HepG2 (cell line): ENCODE data around the gene ABCG4. TPM values are rescaled to one million over a fixed set of nuclear protein-coding genes. Genes with fewer than 3 reads are reported as not detected.
A peak's percentile ranks its signal among the peaks of the same experiment; 100 is the strongest.

Source experiments
- ATAC-seq: fragments of 200-7000 bp; cut with Tn5 transposase; 3 replicates; pipeline ENCODE4 v1.9.1; 2020; ENCODE audit warnings: mild to moderate bottlenecking, moderate library complexity
- BruUV-seq: library from RNA; stranded (reverse); fragments of 400-500 nt; replicated peaks from 2 replicates; lab custom pipeline; 2021; lab: Mats Ljungman, UMichigan
- CTCF ChIA-PET: fragments of 300-600 bp; formaldehyde crosslinking; extraction: SDS; loops from one replicate; lab custom pipeline; 2021; ENCODE audit warnings: low total read pairs, inconsistent platforms, low intra/inter-chr PET ratio; lab: Yijun Ruan, JAX
- POLR2A ChIA-PET: fragments of 350-600 bp; sonication (Branson Sonifier 250); formaldehyde crosslinking; loops from one replicate; lab custom pipeline; 2020; ENCODE audit warnings: antibody characterized with exemption, inconsistent platforms; lab: Yijun Ruan, JAX
- DNase-seq: peaks from one replicate; pipeline ENCODE4 v3.0.0-alpha.2; 2015; ENCODE audit warnings: low spot score
- FAIRE-seq: peaks from 3 replicates; lab custom pipeline; 2011; peaks lifted over from hg19 to GRCh38; lab: Jason Lieb, UNC
- H2AFZ ChIP-seq: one replicate; pipeline ENCODE4 v1.6.1; 2011; ENCODE audit warnings: low read length, inconsistent platforms
- H3K27ac ChIP-seq: fragments of 300-600 bp; 3 replicates; pipeline ENCODE4 v1.8.0; 2011; ENCODE audit warnings: mixed run types, mild to moderate bottlenecking, mixed read lengths, low read length, inconsistent platforms; ENCODE audit not compliant: insufficient read depth; ENCODE audit errors: extremely low read length
- H3K27me3 ChIP-seq, 2 experiments: fragments of 200-600 bp in 1 of 2; 2 replicates in 1 of 2; 3 replicates in 1 of 2; pipeline versions ENCODE4 v1.6.0 to v1.8.0; 2011; ENCODE audit warnings: low read length in 2 of 2, mild to moderate bottlenecking in 2 of 2, moderate library complexity in 2 of 2, inconsistent platforms in 1 of 2; ENCODE audit not compliant: insufficient read depth in 2 of 2, control insufficient read depth in 1 of 2
- H3K36me3 ChIP-seq, 2 experiments: fragments of 200-600 bp in 1 of 2; replicated peaks in 1 of 2; 2 replicates in 1 of 2; 3 replicates in 1 of 2; pipeline versions ENCODE4 v1.5.1 to v1.8.0; 2011; ENCODE audit warnings: low read length in 2 of 2, inconsistent platforms in 1 of 2; ENCODE audit not compliant: insufficient read depth in 2 of 2, control insufficient read depth in 1 of 2
- H3K4me1 ChIP-seq: 2 replicates; pipeline ENCODE4 v1.5.1; 2012; ENCODE audit warnings: low read length, inconsistent platforms; ENCODE audit not compliant: insufficient read depth
- H3K4me2 ChIP-seq: 2 replicates; pipeline ENCODE4 v1.6.0; 2011; ENCODE audit warnings: low read depth, low read length, inconsistent platforms
- H3K4me3 ChIP-seq, 3 experiments: fragments of 200-600 bp in 1 of 3; sonication (generic), shearing (Covaris generic) in 1 of 3; replicated peaks in 1 of 3; 2 replicates each; pipeline ENCODE4 v1.5.1; 2011 to 2016; ENCODE audit warnings: low read length in 3 of 3, inconsistent platforms in 2 of 3, low read depth in 2 of 3, mild to moderate bottlenecking in 2 of 3, control low read depth in 1 of 3, mixed read lengths in 1 of 3; ENCODE audit not compliant: insufficient read depth in 1 of 3
- H3K79me2 ChIP-seq: one replicate; pipeline ENCODE4 v1.6.1; 2011; ENCODE audit warnings: low read length, inconsistent platforms; ENCODE audit not compliant: insufficient read depth
- H3K9ac ChIP-seq: 2 replicates; pipeline ENCODE4 v1.6.0; 2011; ENCODE audit warnings: mild to moderate bottlenecking, low read depth, low read length, inconsistent platforms; ENCODE audit not compliant: insufficient read depth
- H3K9me3 ChIP-seq: 2 replicates; pipeline ENCODE4 v1.5.1; 2012; ENCODE audit warnings: mild to moderate bottlenecking, low read length
- H4K20me1 ChIP-seq: 2 replicates; pipeline ENCODE4 v1.6.0; 2011; ENCODE audit warnings: inconsistent platforms, mild to moderate bottlenecking, low read length, moderate library complexity; ENCODE audit not compliant: insufficient read depth
- ATRX ChIP-seq: sonication (generic); formaldehyde crosslinking; IDR thresholded peaks from 2 replicates; pipeline ENCODE4 v1.4.0; 2020; ENCODE audit warnings: missing genetic modification reagents, borderline replicate concordance
- BRD4 ChIP-seq: sonication (generic); formaldehyde crosslinking; IDR thresholded peaks from 2 replicates; pipeline ENCODE4 v1.4.0; 2020; ENCODE audit warnings: missing genetic modification reagents
- FOXJ3 ChIP-seq: sonication (generic); formaldehyde crosslinking; IDR thresholded peaks from 2 replicates; pipeline ENCODE4 v1.4.0; 2020; ENCODE audit warnings: missing genetic modification reagents, mild to moderate bottlenecking, borderline replicate concordance
- HOXA5 ChIP-seq: sonication (generic); formaldehyde crosslinking; IDR thresholded peaks from 2 replicates; pipeline ENCODE4 v1.4.0; 2020; ENCODE audit warnings: missing genetic modification reagents
- JUND ChIP-seq: sonication (generic); formaldehyde crosslinking; IDR thresholded peaks from 2 replicates; pipeline ENCODE4 v1.8.0; 2022; ENCODE audit warnings: mild to moderate bottlenecking, missing genetic modification reagents
- MXI1 ChIP-seq: IDR thresholded peaks from 3 replicates; pipeline ENCODE4 v1.6.1; 2012; ENCODE audit warnings: low read depth, low read length, inconsistent platforms, borderline replicate concordance
- NCOR1 ChIP-seq: fragments of 200-600 bp; sonication (generic); IDR thresholded peaks from 2 replicates; pipeline ENCODE4 v1.7.0; 2017; ENCODE audit warnings: antibody characterized with exemption, low read length, borderline replicate concordance
- PCBP1 ChIP-seq: fragments of 200-400 bp; formaldehyde crosslinking; IDR thresholded peaks from 2 replicates; pipeline ENCODE4 v1.6.1; 2017; ENCODE audit warnings: mild to moderate bottlenecking, low read depth, low read length, borderline replicate concordance
- RBM39 ChIP-seq: fragments of 200-400 bp; formaldehyde crosslinking; IDR thresholded peaks from one replicate; pipeline ENCODE4 v1.6.1; 2018; ENCODE audit warnings: antibody characterized with exemption, mild to moderate bottlenecking, low read depth, low read length; ENCODE audit not compliant: poor library complexity, severe bottlenecking
- SKI ChIP-seq: fragments of 450-650 bp; IDR thresholded peaks from one replicate; pipeline ENCODE4 v1.6.1; 2018; ENCODE audit warnings: mild to moderate bottlenecking; ENCODE audit not compliant: partially characterized antibody
- SMYD3 ChIP-seq: sonication (generic); formaldehyde crosslinking; IDR thresholded peaks from 2 replicates; pipeline ENCODE4 v1.8.1; 2023; ENCODE audit warnings: mild to moderate bottlenecking, missing genetic modification reagents
- SP4 ChIP-seq: sonication (generic); formaldehyde crosslinking; IDR thresholded peaks from 2 replicates; pipeline ENCODE4 v1.8.1; 2023; ENCODE audit warnings: mild to moderate bottlenecking, missing genetic modification reagents
- SRF ChIP-seq: IDR thresholded peaks from 2 replicates; pipeline ENCODE4 v1.6.1; 2011; ENCODE audit warnings: mild to moderate bottlenecking, low read depth, low read length, moderate library complexity
- ZBTB7B ChIP-seq: sonication (generic); formaldehyde crosslinking; IDR thresholded peaks from 2 replicates; pipeline ENCODE4 v1.4.0; 2020; ENCODE audit warnings: missing genetic modification reagents
- ZNF326 ChIP-seq: sonication (generic); formaldehyde crosslinking; IDR thresholded peaks from 2 replicates; pipeline ENCODE4 v1.4.0; 2020; ENCODE audit warnings: missing genetic modification reagents, borderline replicate concordance
- ZNF350 ChIP-seq: sonication (generic); formaldehyde crosslinking; IDR thresholded peaks from 2 replicates; pipeline ENCODE4 v1.4.0; 2020; ENCODE audit warnings: mild to moderate bottlenecking, low read depth, missing genetic modification reagents, borderline replicate concordance
- ZNF720 ChIP-seq: sonication (generic); formaldehyde crosslinking; IDR thresholded peaks from 2 replicates; pipeline ENCODE4 v1.4.0; 2020; ENCODE audit warnings: missing genetic modification reagents
- ZNF746 ChIP-seq: sonication (generic); formaldehyde crosslinking; IDR thresholded peaks from 2 replicates; pipeline ENCODE4 v1.8.0; 2022; ENCODE audit warnings: mild to moderate bottlenecking, missing genetic modification reagents
- ZNF788 ChIP-seq: sonication (generic); formaldehyde crosslinking; IDR thresholded peaks from 2 replicates; pipeline ENCODE4 v1.5.0; 2020; ENCODE audit warnings: mild to moderate bottlenecking, missing genetic modification reagents, borderline replicate concordance
- WGBS: methylation state at CpG from one replicate; pipeline ENCODE4 v1.1.6; 2017; ENCODE audit warnings: low lambda C conversion rate; 5-methylcytosine and 5-hydroxymethylcytosine counted together
- in situ Hi-C: cut with HindIII; loops from 2 replicates; pipeline ENCODE4 v1.10.0; 2017; ENCODE audit warnings: low pct_unique_long_range_greater_than_20kb; ENCODE audit not compliant: extremely low pct_ligation_motif_present
- intact Hi-C: fragments of 100-400 bp; cut with micrococcal nuclease; formaldehyde crosslinking; loops from one replicate; pipeline ENCODE4 v1.10.0; 2022; ENCODE audit not compliant: unreplicated experiment
- polyA plus RNA-seq, 8 experiments: library from polyadenylated mRNA; depleted of rRNA in 3 of 8; stranded (reverse) in 7 of 8; unstranded in 1 of 8; fragments of >200 nt; fragmentation: Illumina TruSeq in 4 of 8; extraction: Trizol in 4 of 8; gene quantifications; 2 replicates each; pipeline versions ENCODE4 v1.2.1 to v1.2.3, GENCODE V29; 2011 to 2016; ENCODE audit warnings: low read depth in 4 of 8, missing spikeins in 1 of 8, mixed read lengths in 1 of 8; ENCODE audit not compliant: insufficient read depth in 1 of 8
- total RNA-seq, 5 experiments: library from RNA; depleted of rRNA; stranded (reverse); fragments of >200 nt; fragmentation: Illumina TruSeq; extraction: Trizol; gene quantifications; 2 replicates each; pipeline ENCODE4 v1.2.3, GENCODE V29; 2016; ENCODE audit warnings: low read depth in 1 of 5
- TF ChIP-seq, protein P1 (sequence below): sonication (generic); formaldehyde crosslinking; IDR thresholded peaks from 2 replicates; pipeline ENCODE4 v1.4.0; 2020; ENCODE audit warnings: missing genetic modification reagents, borderline replicate concordance
- TF ChIP-seq, protein P2 (sequence below): sonication (generic); formaldehyde crosslinking; IDR thresholded peaks from 2 replicates; pipeline ENCODE4 v1.4.0; 2020; ENCODE audit warnings: missing genetic modification reagents

Gene ABCG4
- total and polyA plus RNA-seq, 2 of the 13 experiments (the other 11 are each of a cell fraction or from before 2014, with no cell fraction given) = not detected

DNA sequence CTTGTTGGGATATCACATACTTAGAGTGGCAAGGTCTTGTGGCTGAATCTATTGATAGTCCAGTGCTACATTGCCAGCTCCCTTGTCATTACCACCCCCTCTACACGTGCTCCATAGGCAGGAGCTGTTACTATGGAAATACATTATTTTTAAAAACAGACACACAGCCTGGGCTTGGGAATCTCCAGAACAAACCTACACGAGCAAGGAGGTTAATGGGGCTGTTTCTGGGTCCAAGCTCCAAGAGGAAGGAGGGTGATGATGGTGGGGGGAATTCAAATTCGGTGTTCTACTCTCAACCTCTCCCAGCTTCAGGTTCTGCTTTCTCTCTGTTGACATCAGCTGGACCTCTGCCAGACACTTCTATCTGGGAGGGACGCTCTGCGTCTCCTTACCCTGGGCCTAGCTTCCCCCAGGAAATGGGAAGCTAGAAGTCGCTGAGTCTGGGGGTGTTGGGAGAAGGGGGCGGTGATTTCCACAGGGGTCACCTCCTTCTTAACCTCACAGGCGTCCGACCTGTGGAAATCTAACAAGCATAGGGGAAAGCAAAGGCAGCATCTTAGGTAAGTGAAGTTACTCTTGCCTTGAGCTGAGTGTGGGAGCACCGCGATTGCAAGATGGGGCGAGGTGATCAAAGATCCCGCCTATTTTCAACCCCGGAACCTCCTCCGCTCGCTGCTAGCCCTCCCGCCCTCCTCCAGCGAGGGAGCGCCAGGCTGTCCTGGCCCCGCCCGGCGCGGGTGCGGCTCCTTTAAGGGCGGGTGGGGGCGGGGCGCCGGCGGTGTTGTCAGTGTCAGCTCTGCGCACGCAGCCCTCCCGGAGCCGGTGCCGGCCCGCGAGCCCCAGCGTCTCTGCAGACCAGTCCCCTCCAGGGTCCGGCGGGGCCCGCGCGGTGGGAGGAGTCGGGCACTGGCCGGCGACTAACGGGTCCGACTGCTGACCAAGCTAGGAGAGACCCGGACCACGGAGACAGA is 42.0 kb upstream of the ABCG4 start, which contains the start of gene C2CD2L:
Gene C2CD2L (plus strand): TSS at position 781 of the 974 bp plus-strand sequence. CDS start 398 bp downstream, outside the sequence.
- H4K20me1 ChIP-seq = no peaks in the 10 kb centered on the region
- peak within 1 kb of the TSS; percentile 68 to 86 (median 85) for H3K4me3 ChIP-seq
- no peaks in the 10 kb centered on the region for H3K79me2 ChIP-seq
- peak within 1 kb of the TSS; percentile 99 for H3K4me2 ChIP-seq
- peak within 1 kb of the TSS; percentile 69 for H3K27ac ChIP-seq
- no peaks in the 10 kb centered on the region for H3K9me3 ChIP-seq
- H3K4me1 ChIP-seq = peaks cover 42% of the 10 kb centered on the region
- peak; percentile 68 for DNase-seq
- H3K27me3 ChIP-seq = no peaks in the 10 kb centered on the region; a peak in 1 of 5 replicates
- H3K36me3 ChIP-seq = peaks cover 1 to 14% of the 10 kb centered on the region in 2 experiments; a peak in 3 of 5 replicates
- CTCF ChIA-PET = no interaction called here
- intact Hi-C loops (loop anchor here (5.0 kb wide), 1 partner anchor 90 kb away; no protein-coding TSS in a partner anchor), in situ Hi-C loops (no loop called here)
- H3K9ac ChIP-seq = peak within 1 kb of the TSS; percentile 77
- peak; percentile 4 for FAIRE-seq
- H2AFZ ChIP-seq = peak within 1 kb of the TSS; percentile 22
- POLR2A ChIA-PET = interaction anchor here (0.7 to 4.2 kb wide), 14 partner anchors 11 to 314 kb away, joined by 3 to 75 read pairs (median 4); partner anchors contain the start of genes HINFP, HMBS, NLRX1 and RPS25
- no TSS peak for BruUV-seq
- ATAC-seq = peak; percentile 81
- WGBS = 5% methylated on average over 12 of the region's 49 CpGs
- no peak; the same call in 1 of the 2 replicates for TF ChIP-seq NCOR1
- peak; percentile 55 for TF ChIP-seq RBM39
- TF ChIP-seq MXI1 = peak; percentile 40; the same call in 1 of the 3 replicates
- 0 out of 2 replicates have a peak, but pooled peaks have one; percentile 30 for TF ChIP-seq BRD4
- 0 out of 2 replicates have a peak, but pooled peaks have one; percentile 33 for TF ChIP-seq SP4 (CRISPR knock-in tag)
- 0 out of 2 replicates have a peak, but pooled peaks have one; percentile 37 for TF ChIP-seq FOXJ3 (CRISPR knock-in tag)
- peak; percentile 25; the same call in 1 of the 2 replicates for TF ChIP-seq ZNF746 (CRISPR knock-in tag)
- no peak for TF ChIP-seq JUND
- TF ChIP-seq, protein P1, sequence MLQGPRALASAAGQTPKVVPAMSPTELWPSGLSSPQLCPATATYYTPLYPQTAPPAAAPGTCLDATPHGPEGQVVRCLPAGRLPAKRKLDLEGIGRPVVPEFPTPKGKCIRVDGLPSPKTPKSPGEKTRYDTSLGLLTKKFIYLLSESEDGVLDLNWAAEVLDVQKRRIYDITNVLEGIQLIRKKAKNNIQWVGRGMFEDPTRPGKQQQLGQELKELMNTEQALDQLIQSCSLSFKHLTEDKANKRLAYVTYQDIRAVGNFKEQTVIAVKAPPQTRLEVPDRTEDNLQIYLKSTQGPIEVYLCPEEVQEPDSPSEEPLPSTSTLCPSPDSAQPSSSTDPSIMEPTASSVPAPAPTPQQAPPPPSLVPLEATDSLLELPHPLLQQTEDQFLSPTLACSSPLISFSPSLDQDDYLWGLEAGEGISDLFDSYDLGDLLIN = no peak
- TF ChIP-seq SRF = no peak
- TF ChIP-seq ATRX = no peak
- TF ChIP-seq HOXA5 (CRISPR knock-in tag) = peak; percentile 71; the same call in 1 of the 2 replicates
- TF ChIP-seq PCBP1 = no peak
- TF ChIP-seq SMYD3 (CRISPR knock-in tag) = no peak
- TF ChIP-seq ZNF350 = peak; percentile 44; the same call in 1 of the 2 replicates
- TF ChIP-seq, protein P2, sequence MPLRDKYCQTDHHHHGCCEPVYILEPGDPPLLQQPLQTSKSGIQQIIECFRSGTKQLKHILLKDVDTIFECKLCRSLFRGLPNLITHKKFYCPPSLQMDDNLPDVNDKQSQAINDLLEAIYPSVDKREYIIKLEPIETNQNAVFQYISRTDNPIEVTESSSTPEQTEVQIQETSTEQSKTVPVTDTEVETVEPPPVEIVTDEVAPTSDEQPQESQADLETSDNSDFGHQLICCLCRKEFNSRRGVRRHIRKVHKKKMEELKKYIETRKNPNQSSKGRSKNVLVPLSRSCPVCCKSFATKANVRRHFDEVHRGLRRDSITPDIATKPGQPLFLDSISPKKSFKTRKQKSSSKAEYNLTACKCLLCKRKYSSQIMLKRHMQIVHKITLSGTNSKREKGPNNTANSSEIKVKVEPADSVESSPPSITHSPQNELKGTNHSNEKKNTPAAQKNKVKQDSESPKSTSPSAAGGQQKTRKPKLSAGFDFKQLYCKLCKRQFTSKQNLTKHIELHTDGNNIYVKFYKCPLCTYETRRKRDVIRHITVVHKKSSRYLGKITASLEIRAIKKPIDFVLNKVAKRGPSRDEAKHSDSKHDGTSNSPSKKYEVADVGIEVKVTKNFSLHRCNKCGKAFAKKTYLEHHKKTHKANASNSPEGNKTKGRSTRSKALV (CRISPR knock-in tag) = 0 out of 2 replicates have a peak, but pooled peaks have one; percentile 54
- TF ChIP-seq ZNF720 (CRISPR knock-in tag) = no peak
- TF ChIP-seq ZNF326 (CRISPR knock-in tag) = no peak
- peak; percentile 55 for TF ChIP-seq ZBTB7B (CRISPR knock-in tag)
- no peak for TF ChIP-seq SKI
- TF ChIP-seq ZNF788 (CRISPR knock-in tag) = no peak; the same call in 1 of the 2 replicates
